Retinal pigment epithelial cell (primary cell): ENCODE results near the gene ABHD17A.

Experiments used
- DNase-seq: peaks from one replicate; pipeline ENCODE4 v3.0.0-alpha.2; 2010; ENCODE audit warnings: low read depth
- H3K4me3 ChIP-seq: 2 replicates; pipeline ENCODE4 v1.5.1; 2011; ENCODE audit warnings: mild to moderate bottlenecking, low read length, control low read depth, moderate library complexity
- TF ChIP-seq, protein P1 (sequence below): conservative IDR thresholded peaks from 2 replicates; pipeline ENCODE4 v1.5.1; 2011; ENCODE audit warnings: low read depth, low read length, control low read depth, inconsistent platforms

The ABHD17A gene

DNA sequence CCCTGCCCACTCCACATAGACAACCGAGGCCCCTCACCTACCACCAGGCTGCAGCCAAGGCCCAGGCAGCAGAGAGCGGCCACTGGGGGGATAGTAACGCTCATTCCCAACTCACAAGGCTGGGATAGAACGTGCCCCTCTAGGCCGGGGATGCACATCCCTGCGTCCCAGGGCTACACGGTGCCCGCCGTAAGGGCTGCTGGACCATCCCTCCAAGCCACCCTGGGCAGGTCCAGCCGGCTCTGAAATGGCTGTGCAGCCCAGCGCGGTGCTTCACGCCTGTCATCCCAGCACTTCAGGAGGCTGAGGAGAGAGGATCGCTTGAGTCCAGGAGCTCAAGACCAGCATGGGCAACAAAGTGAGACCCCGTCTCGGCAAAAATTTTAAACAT lies 40.2 kb downstream of the ABHD17A start:
- TF ChIP-seq, protein P1, sequence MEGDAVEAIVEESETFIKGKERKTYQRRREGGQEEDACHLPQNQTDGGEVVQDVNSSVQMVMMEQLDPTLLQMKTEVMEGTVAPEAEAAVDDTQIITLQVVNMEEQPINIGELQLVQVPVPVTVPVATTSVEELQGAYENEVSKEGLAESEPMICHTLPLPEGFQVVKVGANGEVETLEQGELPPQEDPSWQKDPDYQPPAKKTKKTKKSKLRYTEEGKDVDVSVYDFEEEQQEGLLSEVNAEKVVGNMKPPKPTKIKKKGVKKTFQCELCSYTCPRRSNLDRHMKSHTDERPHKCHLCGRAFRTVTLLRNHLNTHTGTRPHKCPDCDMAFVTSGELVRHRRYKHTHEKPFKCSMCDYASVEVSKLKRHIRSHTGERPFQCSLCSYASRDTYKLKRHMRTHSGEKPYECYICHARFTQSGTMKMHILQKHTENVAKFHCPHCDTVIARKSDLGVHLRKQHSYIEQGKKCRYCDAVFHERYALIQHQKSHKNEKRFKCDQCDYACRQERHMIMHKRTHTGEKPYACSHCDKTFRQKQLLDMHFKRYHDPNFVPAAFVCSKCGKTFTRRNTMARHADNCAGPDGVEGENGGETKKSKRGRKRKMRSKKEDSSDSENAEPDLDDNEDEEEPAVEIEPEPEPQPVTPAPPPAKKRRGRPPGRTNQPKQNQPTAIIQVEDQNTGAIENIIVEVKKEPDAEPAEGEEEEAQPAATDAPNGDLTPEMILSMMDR: no peak
- H3K4me3 ChIP-seq: no peak overlapping the region
- DNase-seq: no peak

DNA sequence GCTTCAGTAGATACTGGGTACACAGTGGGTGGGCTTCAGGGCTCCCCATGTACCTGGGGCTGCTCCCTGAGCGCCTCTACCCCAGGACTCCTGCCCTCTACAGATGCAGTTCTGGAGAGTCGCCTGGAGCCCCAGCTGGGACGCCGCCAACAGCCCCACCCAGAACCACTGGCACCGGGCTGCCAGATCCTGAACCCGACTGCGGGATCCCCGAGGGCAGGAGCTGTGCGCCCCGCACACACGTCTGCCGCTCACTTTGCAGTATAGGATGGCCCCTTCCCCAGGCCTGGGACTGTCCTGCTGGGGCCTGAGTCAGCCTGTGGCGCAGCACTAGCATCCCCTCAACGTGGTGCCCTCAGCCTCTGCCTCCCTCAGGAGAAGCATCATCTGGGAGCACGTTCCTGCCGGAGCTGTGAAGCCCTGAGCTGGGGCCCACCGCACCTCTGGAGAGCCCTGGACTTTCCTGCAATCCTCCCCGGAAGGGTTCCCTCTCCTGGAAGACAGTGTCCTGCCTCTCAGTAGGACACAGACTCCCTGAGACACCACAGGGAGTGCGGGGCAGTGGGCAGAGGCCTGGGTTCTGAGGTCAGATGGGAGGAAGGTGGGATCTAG lies 40.7 kb downstream of the ABHD17A start:
- TF ChIP-seq, protein P1: no peak
- no peak for DNase-seq
- no peak overlapping the region for H3K4me3 ChIP-seq

DNA sequence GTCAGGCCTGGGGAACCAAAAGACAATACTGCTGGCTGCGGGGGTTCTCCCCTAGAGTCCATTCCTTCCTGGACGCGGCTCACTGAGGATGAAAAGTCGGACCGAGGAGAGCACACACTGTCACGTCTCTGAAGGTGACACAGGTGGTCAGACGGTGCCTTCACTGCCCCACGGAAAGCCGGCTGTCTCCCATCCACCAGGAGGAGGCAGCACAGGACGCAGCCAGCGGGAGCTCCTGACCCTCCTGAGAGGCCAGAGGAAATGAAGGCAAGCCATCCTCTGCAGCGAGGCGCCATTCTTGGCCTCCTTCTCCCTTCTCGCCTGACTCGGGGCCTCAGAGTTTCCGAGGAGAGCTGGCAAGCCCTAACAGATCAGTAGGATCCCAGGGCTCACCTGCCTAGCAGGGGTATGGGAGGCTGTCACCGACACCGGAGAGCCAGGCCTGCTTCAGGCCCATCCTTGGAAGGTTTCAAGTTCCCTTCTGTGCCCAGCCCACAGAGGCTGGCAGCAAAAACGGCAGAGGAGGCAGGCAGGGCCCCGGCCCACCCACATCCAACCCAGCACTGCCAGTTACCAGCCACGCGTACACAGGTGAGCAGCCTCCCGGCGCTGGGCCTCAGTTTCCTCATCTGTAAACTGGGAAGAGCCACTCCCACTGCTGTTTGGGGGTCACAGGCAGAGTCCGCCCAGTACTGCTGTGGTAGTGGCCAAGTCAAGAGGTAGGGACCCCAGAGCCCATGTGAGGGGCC lies 41.5 kb downstream of the ABHD17A start:
- TF ChIP-seq, protein P1: peak; percentile 12
- no peak for DNase-seq
- H3K4me3 ChIP-seq: no peak overlapping the region

DNA sequence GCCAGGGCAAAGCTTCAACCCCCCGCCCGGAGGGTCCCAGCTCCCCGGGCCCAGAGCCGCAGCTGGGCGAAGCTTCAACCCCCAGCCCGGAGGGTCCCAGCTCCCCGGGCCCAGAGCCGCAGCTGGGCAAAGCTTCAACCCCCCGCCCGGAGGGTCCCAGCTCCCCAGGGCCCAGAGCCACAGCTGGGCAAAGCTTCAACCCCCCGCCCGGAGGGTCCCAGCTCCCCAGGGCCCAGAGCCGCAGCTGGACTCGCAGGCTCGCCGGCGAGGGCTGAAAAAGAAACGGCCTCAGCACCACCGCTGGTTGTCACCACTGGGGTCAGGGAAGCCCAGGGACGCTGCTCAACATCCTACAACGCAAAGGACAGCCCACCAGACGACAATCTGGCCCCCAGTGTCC lies 42.2 kb downstream of the ABHD17A start:
- H3K4me3 ChIP-seq: no peak overlapping the region
- no peak for DNase-seq
- TF ChIP-seq, protein P1: no peak

DNA sequence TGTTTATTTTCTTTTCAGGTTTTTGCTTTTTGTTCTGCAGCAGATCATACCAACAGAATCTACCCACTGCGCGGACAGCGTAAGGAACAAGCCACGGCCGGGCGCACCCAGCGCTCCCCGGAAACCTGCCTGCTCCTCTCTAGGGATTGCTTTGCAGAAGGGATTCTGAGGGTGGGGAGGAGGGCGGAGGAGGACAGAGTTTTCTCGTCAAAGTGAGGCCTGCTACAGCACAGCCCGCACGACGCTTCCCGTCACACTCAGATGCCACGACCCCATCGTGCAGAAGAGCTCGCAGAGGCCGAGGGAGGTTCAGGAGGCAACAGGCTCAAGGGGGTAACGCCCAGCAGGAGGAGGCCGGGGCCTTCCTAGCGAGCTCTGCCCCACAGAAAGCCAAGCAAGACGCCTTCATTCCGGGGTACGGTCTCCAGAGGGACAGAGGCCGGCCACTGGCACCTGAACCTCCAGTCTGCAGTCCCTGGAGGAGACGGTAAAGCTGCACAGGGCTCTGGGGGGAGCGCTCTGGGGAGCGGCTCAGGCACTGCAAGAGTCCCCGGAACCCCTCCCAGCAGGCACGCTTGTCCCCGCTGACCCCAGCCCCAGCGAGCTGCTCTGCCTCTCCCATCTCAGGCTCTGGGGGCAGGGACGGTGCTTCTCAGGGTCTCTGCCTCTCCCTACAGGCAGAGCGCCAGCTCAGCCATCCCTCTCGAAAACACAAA lies 43.9 kb downstream of the ABHD17A start:
- no peak for DNase-seq
- TF ChIP-seq, protein P1: no peak
- H3K4me3 ChIP-seq: no peak overlapping the region

DNA sequence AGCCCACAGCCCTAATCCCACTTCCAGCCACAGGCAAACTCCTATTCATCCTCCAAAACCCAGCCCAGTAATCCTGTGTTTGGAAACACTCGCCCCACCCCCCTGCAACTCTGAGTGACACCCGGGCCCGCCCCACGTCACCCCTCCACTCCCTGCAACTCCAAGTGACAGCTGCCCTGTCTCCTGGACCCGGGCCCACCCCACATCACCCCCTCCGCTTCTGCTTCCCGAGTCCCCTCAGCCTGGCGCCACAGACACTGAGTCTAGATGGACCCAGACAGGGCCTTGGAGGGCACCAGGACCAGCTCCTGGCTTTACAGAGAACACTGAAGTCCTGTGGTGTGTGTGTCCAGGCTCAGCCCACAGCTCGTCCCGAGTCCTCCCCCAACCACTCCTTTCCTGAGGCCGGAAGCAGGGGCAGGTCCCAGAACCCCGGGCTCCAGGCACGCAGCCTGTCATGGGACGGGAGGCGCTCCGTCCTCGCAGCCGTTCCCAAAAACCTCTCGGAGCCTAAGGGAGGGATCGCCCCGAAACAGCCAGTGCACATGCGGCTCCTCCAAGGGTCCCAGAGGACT lies 44.7 kb downstream of the ABHD17A start:
- no peak for DNase-seq
- TF ChIP-seq, protein P1: no peak
- H3K4me3 ChIP-seq: no peak overlapping the region
